HG03175 (cell line): Measurements from ENCODE around the gene ARHGAP24.
"Not testable (repeated sequence)": the region's sequence is repeated elsewhere in the genome, so short reads cannot be mapped to it uniquely, and the experiment has no call there.

Experiments
- ATAC-seq: cut with Tn5 transposase; IDR thresholded peaks from one replicate; pipeline ENCODE4 v1.9.1; 2021; ENCODE audit warnings: mild to moderate bottlenecking, moderate library complexity; ENCODE audit not compliant: unreplicated experiment

The ARHGAP24 gene

DNA sequence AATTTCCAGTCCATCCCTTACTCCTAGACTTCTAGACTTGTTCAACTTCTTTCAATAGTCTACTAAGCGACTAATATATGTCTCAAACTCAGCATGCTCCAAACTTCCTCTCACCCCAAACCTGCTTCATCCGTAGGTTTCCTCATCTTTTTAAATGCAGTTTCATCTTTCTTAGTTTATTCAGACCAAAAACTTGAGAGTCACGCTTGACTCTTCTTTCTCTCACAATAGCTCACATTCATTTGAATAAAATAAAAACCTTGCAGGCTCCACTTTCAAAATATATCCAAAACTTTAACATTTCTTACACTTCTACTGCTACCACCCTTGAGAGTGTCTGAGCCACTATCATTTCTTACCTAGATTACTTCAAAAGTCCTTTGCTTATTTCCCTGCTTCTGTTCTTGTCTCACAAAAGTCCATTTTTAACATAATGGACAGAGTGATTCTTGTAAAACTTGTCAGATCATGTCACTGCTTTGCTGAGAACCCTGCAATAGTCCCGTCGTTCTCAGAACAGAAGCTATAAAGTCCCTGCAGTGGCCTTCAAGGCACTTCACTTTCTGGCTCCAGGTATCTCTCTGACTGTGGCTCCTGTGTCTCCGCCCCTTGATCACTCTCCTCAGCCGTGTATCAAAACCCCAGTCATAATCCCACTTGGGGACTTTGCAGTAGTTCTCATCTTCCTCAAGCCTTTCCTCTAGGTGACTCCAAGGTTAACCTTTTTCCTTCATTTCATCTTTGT, 167.6 kb downstream of the ARHGAP24 start:
- ATAC-seq, result no peak

DNA sequence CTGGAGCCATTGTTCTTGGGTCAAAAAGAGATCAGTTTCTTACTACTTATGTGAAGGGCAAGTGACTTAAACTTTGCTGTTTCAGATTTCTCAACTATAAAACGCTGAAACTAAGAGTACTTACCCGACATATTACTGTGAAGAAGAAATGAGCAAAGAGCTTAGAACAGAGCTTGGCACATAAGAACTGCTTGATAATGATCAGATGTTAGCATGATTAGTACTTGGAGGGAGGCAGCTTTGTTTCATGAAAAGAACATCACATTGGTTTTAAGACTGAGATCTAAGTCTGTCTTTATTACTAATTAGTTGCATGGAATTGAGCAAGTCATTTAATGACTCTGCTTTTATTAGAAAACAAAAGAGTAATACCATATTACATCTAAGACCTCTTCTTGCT, 169.1 kb downstream of the ARHGAP24 start:
- no peak for ATAC-seq

- ATAC-seq, result no peak
Observed at GRCh38 chr4:85650908-85651307, 176.0 kb downstream of the ARHGAP24 start.

DNA sequence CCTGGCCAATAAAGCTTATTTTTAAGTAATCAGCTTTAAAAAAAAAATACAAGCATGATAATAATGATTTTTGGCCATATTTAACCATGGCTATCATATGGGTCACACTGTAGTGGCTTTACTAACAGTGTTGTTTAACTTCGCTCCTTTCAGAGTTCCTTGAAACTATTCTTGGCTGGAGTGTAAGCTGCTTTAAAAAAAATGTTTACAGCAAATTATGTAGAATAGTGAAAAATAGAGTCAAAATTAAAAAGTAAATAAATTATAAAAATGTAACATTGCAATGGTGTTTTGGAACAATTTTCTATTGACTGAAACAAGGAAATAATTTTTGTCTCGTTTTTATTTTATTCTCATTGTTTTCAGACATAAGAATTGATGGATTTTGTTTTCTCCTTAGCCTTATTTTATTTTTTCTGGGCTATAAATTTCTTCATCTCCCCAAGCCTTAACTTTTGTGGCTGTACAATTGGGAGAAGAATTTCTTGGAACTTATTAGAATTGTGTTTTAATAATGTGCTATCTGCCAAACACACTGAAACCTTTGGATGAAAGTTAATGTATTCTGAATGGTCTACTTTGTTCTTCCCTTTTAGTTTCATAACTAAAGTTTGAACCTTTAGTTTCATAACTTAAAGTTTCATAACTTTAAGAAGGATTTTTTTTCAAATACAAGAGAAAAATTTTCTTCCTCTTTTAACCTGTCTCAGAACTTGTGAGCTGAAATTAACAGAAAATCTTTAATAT, 182.0 kb downstream of the ARHGAP24 start:
- no peak for ATAC-seq

GRCh38 chr4:85658766-85659439, 184.0 kb downstream of the ARHGAP24 start:
- ATAC-seq, result no peak

GRCh38 chr4:85659610-85660218, 184.8 kb downstream of the ARHGAP24 start:
- ATAC-seq, result no peak

DNA sequence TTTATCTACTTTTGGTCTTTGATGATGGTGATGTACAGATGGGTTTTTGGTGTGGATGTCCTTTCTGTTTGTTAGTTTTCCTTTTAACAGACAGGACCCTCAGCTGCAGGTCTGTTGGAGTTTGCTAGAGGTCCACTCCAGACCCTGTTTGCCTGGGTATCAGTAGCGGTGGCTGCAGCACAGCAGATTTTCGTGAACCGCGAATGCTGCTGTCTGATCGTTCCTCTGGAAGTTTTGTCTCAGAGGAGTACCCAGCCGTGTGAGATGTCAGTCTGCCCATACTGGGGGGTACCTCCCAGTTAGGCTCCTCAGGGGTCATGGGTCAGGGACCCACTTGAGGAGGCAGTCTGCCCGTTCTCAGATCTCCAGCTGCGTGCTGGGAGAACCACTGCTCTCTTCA, 191.7 kb downstream of the ARHGAP24 start:
- ATAC-seq, result not testable (repeated sequence)

- ATAC-seq, result no peak
Observed at GRCh38 chr4:85669204-85669603, 194.3 kb downstream of the ARHGAP24 start.

GRCh38 chr4:85669992-85670548, 195.1 kb downstream of the ARHGAP24 start:
- no peak for ATAC-seq

- no peak for ATAC-seq
Observed at GRCh38 chr4:85671120-85671519, 196.2 kb downstream of the ARHGAP24 start.

DNA sequence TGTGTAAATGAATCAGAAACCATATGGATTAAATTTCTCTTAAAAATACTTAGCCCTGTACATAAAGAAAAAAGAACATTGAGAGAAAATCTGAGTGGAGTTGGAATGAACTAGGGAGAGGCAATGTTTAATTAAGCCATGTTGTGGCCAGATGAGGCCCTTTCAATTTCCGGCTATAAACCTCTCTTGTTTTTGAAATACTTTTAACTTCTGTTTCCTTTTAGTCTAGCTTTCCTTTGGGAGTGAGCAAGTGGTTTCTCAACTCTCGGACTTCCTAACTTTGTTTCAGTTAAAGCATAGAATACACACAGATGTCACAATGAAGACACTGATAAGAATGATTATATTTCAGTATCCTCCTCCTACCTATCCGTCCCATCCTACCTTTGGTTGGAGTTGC, 197.2 kb downstream of the ARHGAP24 start:
- no peak for ATAC-seq

GRCh38 chr4:85672959-85673358, 198.0 kb downstream of the ARHGAP24 start:
- ATAC-seq, result no peak

- no peak for ATAC-seq
Observed at GRCh38 chr4:85673540-85673939, 198.6 kb downstream of the ARHGAP24 start.

DNA sequence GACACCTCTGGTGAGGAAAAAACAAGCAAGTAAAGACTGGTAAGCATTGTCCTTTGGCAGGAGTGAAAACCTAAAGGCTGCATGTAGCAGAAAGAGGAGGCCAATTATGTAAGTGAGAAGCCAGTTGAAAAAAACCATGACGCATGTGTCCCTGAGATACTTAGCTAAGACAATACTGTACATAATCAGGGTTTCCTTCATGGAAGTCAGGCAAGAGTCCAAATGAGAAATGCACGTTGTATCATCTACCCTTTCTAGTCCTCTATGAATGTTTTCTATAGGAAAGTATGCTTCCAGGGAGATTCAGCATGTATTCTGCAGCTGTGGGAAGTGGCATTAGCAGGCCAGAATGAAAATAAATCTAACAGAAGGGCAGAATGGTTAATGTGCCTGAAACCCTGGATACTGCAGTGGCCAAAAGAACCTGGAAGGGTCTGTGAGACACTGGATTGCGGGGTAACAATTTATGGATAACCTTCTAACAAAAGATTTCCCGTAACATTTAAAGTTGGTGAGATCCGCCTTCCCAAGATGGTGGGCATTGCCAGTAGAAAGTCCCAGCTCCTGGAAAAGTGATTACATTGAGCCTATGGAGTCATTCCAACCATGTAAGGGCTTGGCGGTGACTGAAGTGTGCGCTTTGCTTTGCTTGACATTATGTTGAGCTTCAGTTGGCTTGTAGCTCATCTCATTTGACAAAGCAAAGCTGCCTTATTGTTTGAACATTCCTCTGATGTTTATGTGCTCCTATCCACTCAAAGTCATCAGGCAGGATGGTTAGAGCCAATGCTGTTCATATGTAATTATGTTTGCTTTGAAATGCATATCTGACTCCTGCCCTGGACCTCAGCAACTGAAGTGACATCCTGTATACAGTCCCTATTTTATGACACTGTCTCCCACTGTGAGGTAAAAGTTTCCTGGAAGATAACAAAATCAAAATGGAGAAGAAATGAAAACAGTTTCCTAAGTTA, 200.4 kb downstream of the ARHGAP24 start:
- ATAC-seq, result no peak

- no peak for ATAC-seq
Observed at GRCh38 chr4:85676050-85676425, 201.1 kb downstream of the ARHGAP24 start.

- ATAC-seq, result no peak
Observed at GRCh38 chr4:85676850-85677590, 202.1 kb downstream of the ARHGAP24 start.

DNA sequence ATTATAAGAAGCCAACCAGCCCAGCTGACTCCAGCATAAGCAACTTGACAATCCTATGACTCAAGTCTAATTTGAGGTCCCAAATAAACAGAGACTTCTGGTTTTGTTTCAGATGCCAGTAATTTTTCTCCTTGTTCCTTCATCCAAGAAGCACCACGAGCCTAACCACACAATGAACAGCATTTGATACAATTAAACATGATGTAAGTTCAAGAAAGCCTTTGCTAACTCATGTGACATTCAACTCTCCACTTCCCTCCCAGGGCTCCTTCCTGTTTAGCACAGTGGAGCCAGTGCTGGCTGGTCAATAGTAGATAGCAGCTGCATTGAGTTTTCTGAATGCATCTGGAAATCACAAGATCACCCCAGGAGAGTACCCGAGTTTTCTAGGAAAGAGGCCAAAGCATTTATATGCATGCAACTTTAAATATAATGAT, 206.3 kb downstream of the ARHGAP24 start:
- no peak for ATAC-seq

GRCh38 chr4:85681921-85682320, 207.0 kb downstream of the ARHGAP24 start:
- ATAC-seq, result no peak

DNA sequence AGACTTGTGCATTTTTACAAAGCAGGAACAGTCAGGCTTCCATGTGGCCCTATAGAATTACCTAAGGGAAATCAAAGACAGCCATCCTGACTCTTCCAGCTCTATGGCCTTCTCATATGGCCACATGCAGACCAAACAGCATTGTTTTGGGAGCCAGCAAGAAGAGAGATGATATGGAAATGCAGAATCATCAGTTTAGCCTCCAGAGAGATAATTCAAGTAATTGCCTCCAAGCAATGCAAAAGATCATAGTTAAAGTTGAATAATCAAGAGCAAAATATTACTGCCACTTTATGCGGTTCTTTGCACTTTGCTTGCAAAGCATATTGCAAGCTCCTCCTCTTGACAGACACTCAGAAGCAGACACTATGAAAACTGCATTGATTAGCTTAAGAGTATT, 207.4 kb downstream of the ARHGAP24 start:
- no peak for ATAC-seq
